ENCODE data around the gene EFNA3.

- TF ChIP-seq TAF1 (IDR thresholded peaks at IDR 0.05; ENCODE audit: borderline replicate concordance, insufficient read depth, low read length) (no peak), POLR2AphosphoS5 (IDR thresholded peaks at IDR 0.05; ENCODE audit: low read depth, low read length) (no peak)
Observed at GRCh38 chr1:155060736-155061135, 17.9 kb upstream of the EFNA3 start.

All from PFSK-1 (cell line).